Inflammatory macrophage treated with lipopolysaccharide for 1 hour (primary cell): ENCODE measurements around the gene ACSM5.
"Not testable (repeated sequence)": the region's sequence is repeated elsewhere in the genome, so short reads cannot be mapped to it uniquely, and the experiment has no call there.

Experiments used
- DNase-seq, 2 donors: peaks; one replicate each; pipeline ENCODE4 v3.0.0-alpha.2; 2020 to 2022

The ACSM5 gene

GRCh38 chr16:20459227-20459626 is 49.9 kb downstream of the ACSM5 start:
- DNase-seq = not testable (repeated sequence)

DNA sequence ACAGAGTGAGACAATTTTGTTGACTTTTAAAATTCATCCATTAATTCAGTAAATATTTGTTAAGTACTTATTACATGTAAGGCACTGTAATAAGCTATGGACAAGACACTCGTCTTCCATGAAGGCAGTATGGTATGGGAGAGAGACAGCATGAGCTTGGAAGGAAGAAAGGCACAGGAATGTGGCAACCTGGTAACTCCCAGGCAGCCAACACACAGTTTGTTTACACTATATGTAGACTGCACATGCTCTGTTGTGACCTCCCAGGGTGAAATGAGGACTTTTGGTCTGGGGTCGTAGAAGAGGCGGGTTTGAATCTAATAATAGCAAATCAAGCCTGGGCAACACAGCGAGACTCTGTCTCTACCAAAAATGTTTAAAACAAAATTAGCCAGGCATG is 51.0 kb downstream of the ACSM5 start:
- not testable (repeated sequence) for DNase-seq

GRCh38 chr16:20468954-20469353 is 59.6 kb downstream of the ACSM5 start:
- not testable (repeated sequence) for DNase-seq

DNA sequence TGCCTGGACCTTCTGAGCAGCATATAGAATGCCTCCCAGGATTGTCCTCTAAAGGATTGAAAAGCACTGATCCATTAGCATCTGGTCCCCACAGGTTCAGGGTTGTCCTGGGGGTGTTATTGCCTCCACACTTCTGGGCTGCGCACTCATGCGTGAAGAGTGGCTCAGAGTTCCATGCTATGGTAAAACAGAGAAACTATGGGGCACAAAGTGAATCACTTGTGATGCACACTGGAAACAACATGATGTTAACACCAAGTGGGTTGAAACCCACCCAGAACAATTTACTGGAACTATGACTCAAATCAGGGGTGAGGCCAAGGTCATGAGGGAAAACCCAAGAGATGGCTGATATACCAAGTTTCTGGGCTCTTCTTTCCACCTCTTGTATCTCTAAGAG is 60.6 kb downstream of the ACSM5 start:
- DNase-seq = not testable (repeated sequence)

DNA sequence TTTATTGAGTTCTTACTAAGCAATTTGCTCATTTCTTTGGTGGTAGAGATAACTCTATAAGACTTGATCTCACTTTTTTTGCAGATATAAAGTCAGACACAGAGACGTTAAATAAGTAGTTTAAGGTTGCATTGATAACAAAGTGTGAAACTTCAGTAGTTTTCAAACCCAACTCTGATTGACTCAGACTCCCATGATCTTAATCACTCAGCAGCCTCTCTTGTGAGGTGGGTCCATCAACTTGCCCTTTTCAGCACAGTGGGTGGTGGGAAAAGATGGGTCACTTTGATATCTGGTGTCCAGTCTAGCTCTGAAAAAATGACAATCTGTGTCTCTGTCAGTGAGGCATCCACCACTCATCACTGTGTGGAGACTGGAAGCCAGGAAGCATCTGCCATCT is 61.4 kb downstream of the ACSM5 start:
- DNase-seq = not testable (repeated sequence)

GRCh38 chr16:20477188-20477744 is 67.9 kb downstream of the ACSM5 start:
- not testable (repeated sequence) for DNase-seq

DNA sequence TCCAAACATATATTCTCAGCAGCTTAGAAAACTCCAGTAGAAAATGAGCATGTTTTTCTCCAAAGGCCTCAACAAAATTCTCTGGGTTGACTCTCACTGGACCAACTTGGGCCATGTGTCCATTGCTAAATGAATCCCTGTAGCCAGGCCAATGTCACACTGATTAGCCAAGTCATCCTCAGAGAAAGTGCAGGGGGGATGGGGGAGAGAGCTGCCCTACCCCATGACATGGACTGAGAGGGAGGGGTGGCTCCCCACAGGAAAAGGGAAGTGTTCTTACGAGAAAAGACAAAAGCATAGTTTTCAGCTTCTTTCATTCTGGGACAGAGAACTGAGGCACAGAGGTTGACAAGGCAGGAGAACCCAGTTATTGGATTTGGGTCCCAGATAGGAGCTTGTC is 74.7 kb downstream of the ACSM5 start:
- not testable (repeated sequence) for DNase-seq

DNA sequence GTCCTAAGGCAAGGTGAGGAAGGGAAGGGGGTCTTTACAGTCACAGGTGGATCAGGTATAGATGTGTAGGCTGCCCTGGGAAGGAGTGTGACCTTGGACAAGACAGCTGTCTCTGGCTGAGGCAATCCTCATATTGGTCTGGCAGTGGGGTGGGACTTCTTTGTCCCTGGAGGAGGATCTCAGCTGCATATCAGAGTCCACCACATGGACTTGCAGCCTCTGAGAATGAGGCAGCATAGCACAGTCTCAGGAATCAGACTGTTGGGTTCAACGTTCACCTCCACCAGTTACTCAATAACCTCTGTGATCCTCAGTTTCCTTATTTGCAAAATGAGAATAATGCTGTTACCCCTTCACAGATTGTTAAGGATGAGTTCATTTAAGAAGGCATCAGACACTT is 75.4 kb downstream of the ACSM5 start:
- no peak for DNase-seq

- DNase-seq = no peak
These were observed 76.1 kb downstream of the ACSM5 start for GRCh38 chr16:20485408-20485807.
